ENCODE measurements around the gene DDX56.

DNA sequence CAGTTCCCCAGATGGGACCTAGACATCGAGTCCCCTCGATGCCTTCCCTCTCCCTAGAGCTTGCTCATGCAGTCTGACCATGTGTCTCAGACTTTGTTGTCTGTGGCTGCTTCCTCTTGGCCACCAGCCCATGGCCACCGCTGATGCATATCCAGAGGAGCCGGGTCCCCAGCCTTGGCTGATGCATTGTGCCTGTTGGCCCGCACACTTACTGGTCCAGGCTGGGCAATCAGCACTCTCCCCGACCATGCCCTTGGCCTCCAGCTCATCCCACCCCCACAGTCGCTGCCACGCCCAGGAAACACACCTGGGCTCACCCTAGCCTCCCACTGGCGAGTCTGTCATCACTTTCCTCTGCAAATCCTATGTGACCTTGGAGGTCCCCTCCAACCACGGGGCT, 42.7 kb downstream of the DDX56 start:
- TF ChIP-seq HDAC1 (IDR thresholded peaks at IDR 0.05) (no peak), BCL6 (CRISPR knock-in tag; IDR thresholded peaks at IDR 0.05) (no peak), POLR2A (conservative IDR thresholded peaks at IDR 0.05) (no peak), RNF2 (IDR thresholded peaks at IDR 0.05) (no peak), NRF1 (conservative IDR thresholded peaks at IDR 0.05 in 1 of 2, IDR thresholded peaks at IDR 0.05 in 1 of 2) (no peak), FOXA3 (CRISPR knock-in tag; conservative IDR thresholded peaks at IDR 0.05 in 1 of 2, IDR thresholded peaks at IDR 0.05 in 1 of 2) (no peak), EP300 (IDR thresholded peaks at IDR 0.05; ENCODE audit: low read length) (no peak), HNRNPL (IDR thresholded peaks at IDR 0.05; ENCODE audit: low read depth, low read length) (no peak), CEBPG (CRISPR knock-in tag; IDR thresholded peaks at IDR 0.05) (no peak), CEBPG (tag; conservative IDR thresholded peaks at IDR 0.05 in 1 of 2, IDR thresholded peaks at IDR 0.05 in 1 of 2) (no peak), HMGN3 (IDR thresholded peaks at IDR 0.05; ENCODE audit: borderline replicate concordance, extremely low read depth, insufficient read length, low read depth, low read length) (no peak), RAD21 (CRISPR knock-in tag; conservative IDR thresholded peaks at IDR 0.05 in 1 of 2, IDR thresholded peaks at IDR 0.05 in 1 of 2) (no peak)
